HG03175 (cell line): ENCODE measurements around the gene CC2D2A.

ENCODE experiments used
- ATAC-seq: cut with Tn5 transposase; IDR thresholded peaks from one replicate; pipeline ENCODE4 v1.9.1; 2021; ENCODE audit warnings: mild to moderate bottlenecking, moderate library complexity; ENCODE audit not compliant: unreplicated experiment

Gene CC2D2A

DNA sequence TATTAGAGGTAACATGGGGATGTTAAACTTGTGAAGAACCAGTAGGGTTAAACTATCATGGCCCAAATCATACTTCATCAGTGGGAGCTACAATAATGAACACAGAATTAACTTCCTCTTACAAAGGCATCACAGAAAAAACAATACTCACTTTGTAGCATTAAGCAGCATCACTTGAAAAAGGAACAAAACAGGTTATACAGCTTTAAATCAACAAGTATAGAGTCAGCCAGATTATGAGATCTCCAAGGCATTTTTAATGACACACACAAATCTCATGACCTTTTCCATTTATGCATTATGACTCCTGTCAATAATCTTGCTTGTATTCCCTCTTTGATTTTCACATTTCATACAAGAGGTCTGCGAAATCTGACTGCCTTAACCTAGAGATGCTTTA lies 167.1 kb downstream of the CC2D2A start:
- ATAC-seq = no peak

DNA sequence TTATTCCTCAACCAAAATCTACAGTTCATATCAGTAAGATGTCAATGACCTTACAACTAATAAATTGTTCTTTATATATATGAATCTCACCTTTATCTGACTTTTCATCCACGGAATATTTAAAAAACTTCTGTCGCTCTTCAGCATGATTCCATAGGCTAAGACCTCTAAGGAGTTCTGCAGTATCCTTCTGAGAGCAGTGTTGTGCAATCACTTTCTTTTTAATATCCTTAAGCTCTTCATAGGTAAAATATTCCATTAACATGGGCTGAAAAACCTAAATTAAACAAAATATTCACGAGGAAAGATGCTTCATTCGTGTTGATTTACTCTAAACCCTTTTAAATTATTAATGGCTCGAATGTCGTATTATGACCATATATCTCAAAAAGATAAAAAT lies 168.7 kb downstream of the CC2D2A start:
- ATAC-seq = no peak

DNA sequence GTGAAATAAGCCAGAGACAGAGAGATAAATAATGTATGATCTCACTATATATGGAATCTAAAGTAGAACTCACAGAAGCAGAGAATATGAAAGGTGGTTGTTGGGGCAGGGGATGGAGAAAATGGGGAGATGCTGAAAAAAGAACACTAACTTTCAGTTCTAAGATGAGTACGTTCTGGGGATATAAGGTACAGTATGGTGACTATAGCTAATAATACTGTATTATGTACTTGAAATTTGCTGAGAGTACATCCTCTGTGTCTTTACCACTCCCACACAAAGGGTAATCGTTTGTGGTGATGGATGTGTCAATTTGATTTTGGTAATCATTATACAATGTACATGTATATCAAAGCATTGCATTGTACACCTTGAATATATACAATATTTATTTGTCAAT lies 178.9 kb downstream of the CC2D2A start:
- ATAC-seq = peak; percentile 48

DNA sequence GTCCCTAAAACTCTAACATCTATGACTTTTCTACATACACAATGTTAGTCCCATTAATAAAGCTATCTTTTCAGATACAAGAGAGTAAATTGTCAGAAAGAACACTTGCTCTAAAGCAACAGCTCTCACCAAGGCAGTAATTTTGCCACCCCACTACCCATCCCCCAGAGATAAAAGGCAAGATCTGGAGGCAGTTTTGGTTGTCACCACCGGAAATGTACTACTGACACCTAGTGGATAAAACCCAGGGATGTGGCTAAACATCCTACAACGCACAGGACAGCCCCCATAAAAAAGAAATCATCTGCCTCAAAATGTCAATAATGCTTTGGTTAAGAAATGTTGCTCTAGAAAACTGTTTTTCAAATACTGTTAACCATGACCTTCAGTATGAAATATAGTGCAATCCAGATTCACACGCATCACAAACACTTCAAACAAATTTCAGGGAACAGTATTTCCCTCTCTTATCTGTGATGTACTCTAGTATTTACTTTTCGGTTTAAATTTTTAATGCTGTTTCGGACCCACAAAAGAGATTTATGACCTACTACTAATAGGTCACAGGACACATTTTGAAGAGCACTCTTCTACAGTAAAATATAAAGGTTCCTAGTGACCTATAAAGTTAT lies 180.3 kb downstream of the CC2D2A start:
- peak; percentile 52 for ATAC-seq
